Fibroblast of lung (primary cell): ENCODE data around the gene SLC12A4.
"Not testable (repeated sequence)": the region's sequence is repeated elsewhere in the genome, so short reads cannot be mapped to it uniquely, and the experiment has no call there.

Experiments
- CTCF ChIP-seq, 2 donors: IDR thresholded peaks in 1 of 2; conservative IDR thresholded peaks in 1 of 2; 1 replicate in 1 of 2; 2 replicates in 1 of 2; pipeline ENCODE4 v1.5.1; 2011 to 2012; ENCODE audit warnings: low read length in 2 of 2, control low read depth in 1 of 2, inconsistent platforms in 1 of 2, low read depth in 1 of 2, mild to moderate bottlenecking in 1 of 2
- EZH2 ChIP-seq: IDR thresholded peaks from 2 replicates; pipeline ENCODE4 v1.5.1; 2012; ENCODE audit warnings: low read length, control low read depth, mild to moderate bottlenecking; ENCODE audit errors: missing control alignments

DNA sequence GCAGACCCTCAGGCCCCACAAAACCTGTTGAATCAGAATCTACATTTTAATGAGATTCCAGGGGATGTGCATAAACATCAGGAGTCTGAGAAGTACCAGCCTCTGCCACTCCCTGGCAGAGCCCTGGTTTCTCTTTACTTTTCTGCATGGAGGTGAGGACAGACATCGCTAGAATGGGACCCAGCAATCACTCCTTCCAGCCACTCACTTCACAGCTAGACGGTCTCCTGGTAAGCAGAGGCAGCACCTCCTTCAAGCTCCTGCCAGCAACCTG, 53.0 kb downstream of the SLC12A4 start:
- not testable (repeated sequence) for TF ChIP-seq CTCF (conservative IDR thresholded peaks at IDR 0.05 in 1 of 2, IDR thresholded peaks at IDR 0.05 in 1 of 2; ENCODE audit: low read depth in 1 of 2, low read length in 2 of 2); EZH2
